Uterus (tissue), 4 donors: ENCODE measurements around the gene ZNF236. TPM values are rescaled to one million over a fixed set of nuclear protein-coding genes. Genes with fewer than 3 reads are reported as not detected.

Experiments used
- DNase-seq, 2 donors: peaks; one replicate each; pipeline ENCODE4 v3.0.0-alpha.2; 2019 to 2020
- H3K27ac ChIP-seq, 2 donors: fragments of 200-600 bp; sonication (generic); 1 replicate in 1 of 2; 2 replicates in 1 of 2; pipeline ENCODE4 v1.5.1; 2016 to 2018
- H3K27me3 ChIP-seq, 2 donors: fragments of 200-600 bp; sonication (generic); one replicate each; pipeline ENCODE4 v1.5.1; 2018 to 2019; ENCODE audit warnings: control low read depth in 1 of 2
- H3K36me3 ChIP-seq, 2 donors: fragments of 200-600 bp; sonication (generic); one replicate each; pipeline ENCODE4 v1.5.1; 2019; ENCODE audit warnings: control low read depth in 1 of 2
- H3K4me1 ChIP-seq, 2 donors: fragments of 200-600 bp; sonication (generic); one replicate each; pipeline ENCODE4 v1.5.1; 2018 to 2019; ENCODE audit warnings: control low read depth in 1 of 2
- H3K4me3 ChIP-seq, 2 donors: fragments of 200-600 bp; sonication (generic); 1 replicate in 1 of 2; 2 replicates in 1 of 2; pipeline ENCODE4 v1.5.1; 2018 to 2019; ENCODE audit warnings: mild to moderate bottlenecking in 1 of 2
- H3K9me3 ChIP-seq, 2 donors: fragments of 200-600 bp; sonication (generic); one replicate each; pipeline ENCODE4 v1.5.1; 2019; ENCODE audit warnings: control low read depth in 1 of 2
- CTCF ChIP-seq, 4 experiments: fragments of 200-600 bp in 2 of 4; fragments of 450-650 bp in 2 of 4; sonication (generic) in 2 of 4; IDR thresholded peaks; one replicate each; pipeline ENCODE4 v1.5.1; 2016 to 2019; ENCODE audit warnings: antibody characterized with exemption in 4 of 4, mild to moderate bottlenecking in 2 of 4, moderate library complexity in 1 of 4
- POLR2A ChIP-seq, 2 donors: fragments of 450-650 bp; IDR thresholded peaks; one replicate each; pipeline ENCODE4 v1.6.1; 2016; ENCODE audit warnings: antibody characterized with exemption in 2 of 2, mild to moderate bottlenecking in 1 of 2, moderate library complexity in 1 of 2
- intact Hi-C: fragments of 100-400 bp; cut with DNase I; formaldehyde crosslinking; loops from one replicate; pipeline ENCODE4 v1.15.1; 2023; ENCODE audit warnings: low total_unique reads
- total RNA-seq, 4 donors: library from RNA; depleted of rRNA in 3 of 4; stranded (reverse); fragments of >200 nt in 3 of 4; gene quantifications; one replicate each; pipeline versions ENCODE4 v1.1.0 to v1.2.4, GENCODE V29; 2014 to 2023
- donor health status: DM: yes; HTN: yes; CAD: no.

ZNF236 gene
- total RNA-seq, 4 donors from 2014 or later, result 16.7 to 40.7 (median 22.9) TPM

DNA sequence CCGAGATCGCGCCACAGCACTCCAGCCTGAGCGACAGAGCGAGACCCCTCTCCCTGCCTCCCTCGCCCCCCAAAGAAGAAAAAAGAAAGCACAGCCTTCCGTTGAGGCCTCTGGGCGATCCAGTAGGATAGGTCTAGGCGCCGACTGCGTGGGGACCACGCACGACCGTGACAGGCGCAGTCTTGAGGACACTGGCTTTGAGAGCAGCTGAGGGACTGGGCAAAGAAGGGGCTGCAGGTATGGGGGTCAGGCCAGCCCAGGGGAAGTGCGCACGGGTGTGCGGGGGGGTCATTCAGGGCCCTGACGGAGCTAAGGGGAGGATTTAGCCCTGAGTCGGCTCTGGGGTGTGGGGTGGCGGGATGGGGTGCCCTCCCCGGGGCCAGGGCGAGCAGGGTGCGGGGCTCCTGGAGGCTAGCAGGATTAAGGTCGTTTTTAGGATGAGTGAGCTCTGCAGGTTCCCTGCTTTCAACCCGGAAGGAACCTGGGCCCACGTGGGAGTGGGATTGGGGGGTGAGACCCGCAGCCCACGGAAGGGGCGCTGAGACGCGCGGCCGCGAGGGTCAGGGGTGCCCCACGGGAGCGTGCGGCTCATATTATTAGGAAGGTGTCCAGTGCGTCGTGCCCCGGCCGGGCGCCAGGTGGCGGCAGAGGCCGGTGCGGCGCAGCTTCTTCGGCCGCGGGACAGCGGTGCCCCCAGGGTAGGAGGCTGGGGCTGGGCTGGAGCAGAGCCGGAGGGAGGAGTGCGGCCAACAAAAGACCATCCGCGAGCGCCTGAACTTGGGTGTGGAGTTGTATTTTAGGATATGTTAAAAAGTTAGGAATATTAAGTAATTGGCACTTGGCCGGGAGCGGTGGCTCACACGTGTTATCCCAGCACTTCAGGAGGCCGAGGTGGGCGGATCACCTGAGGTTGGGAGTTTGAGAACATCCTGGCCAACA is 20.5 kb upstream of the ZNF236 start:
- TF ChIP-seq CTCF (IDR thresholded peaks at IDR 0.05) (peak; percentile 81 to 97 (median 86)), POLR2A (IDR thresholded peaks at IDR 0.05) (no peak)
- Histone ChIP-seq H3K36me3 (no peaks in the 10 kb centered on the region), H3K9me3 (no peaks in the 10 kb centered on the region), H3K4me3 (peak overlapping the region; percentile 17 to 26), H3K4me1 (no peaks in the 10 kb centered on the region), H3K27me3 (no peaks in the 10 kb centered on the region), H3K27ac (no peak overlapping the region)
- peak; percentile 48 to 67 for DNase-seq
- intact Hi-C loops, result loop anchor here (10.0 kb wide), 1 partner anchor 183 kb away; no protein-coding TSS in a partner anchor

- H3K36me3 ChIP-seq, result no peaks in the 10 kb centered on the region
- H3K27me3 ChIP-seq, result no peaks in the 10 kb centered on the region
- no peak for TF ChIP-seq POLR2A (IDR thresholded peaks at IDR 0.05)
- no peak for TF ChIP-seq CTCF (IDR thresholded peaks at IDR 0.05)
- intact Hi-C loops, result loop anchor here (10.0 kb wide), 1 partner anchor 181 kb away; no protein-coding TSS in a partner anchor
- H3K4me1 ChIP-seq, result no peaks in the 10 kb centered on the region
- H3K27ac ChIP-seq, result no peak overlapping the region
- no peak overlapping the region for H3K4me3 ChIP-seq
- DNase-seq, result no peak
- no peaks in the 10 kb centered on the region for H3K9me3 ChIP-seq
Measured at GRCh38 chr18:76803413-76803812, 18.9 kb upstream of the ZNF236 start.

- no peak overlapping the region for H3K4me3 ChIP-seq
- peak; percentile 59 to 61 for DNase-seq
- H3K36me3 ChIP-seq, result no peaks in the 10 kb centered on the region
- no peaks in the 10 kb centered on the region for H3K4me1 ChIP-seq
- H3K27me3 ChIP-seq, result no peaks in the 10 kb centered on the region
- intact Hi-C loops, result loop anchor here (10.0 kb wide), 1 partner anchor 181 kb away; no protein-coding TSS in a partner anchor
- no peaks in the 10 kb centered on the region for H3K9me3 ChIP-seq
- H3K27ac ChIP-seq, result no peak overlapping the region
- TF ChIP-seq CTCF (IDR thresholded peaks at IDR 0.05), result peak; percentile 61 to 81 (median 66)
- no peak for TF ChIP-seq POLR2A (IDR thresholded peaks at IDR 0.05)
Measured at GRCh38 chr18:76803814-76804213, 18.5 kb upstream of the ZNF236 start.

DNA sequence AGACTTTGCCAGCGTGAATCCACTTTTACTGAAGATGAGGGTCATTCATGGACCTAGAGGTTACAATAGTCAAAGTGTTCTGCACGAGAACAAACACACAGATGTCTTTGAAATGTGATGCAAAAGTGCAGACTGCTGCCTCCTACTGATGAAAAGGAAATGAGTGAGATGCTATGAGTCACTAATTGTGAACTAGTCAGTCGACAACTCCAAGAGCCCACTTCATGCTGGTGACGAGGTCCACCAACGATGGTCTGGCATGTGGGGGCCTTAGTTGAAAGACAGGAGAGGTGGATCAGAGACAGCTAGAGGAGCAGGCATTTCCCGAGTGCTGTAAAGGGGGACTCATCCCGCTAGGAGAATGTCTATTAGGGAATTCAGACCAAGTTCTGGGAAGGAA is 17.1 kb upstream of the ZNF236 start:
- intact Hi-C loops, result loop anchor here (10.0 kb wide), 1 partner anchor 180 kb away; no protein-coding TSS in a partner anchor
- TF ChIP-seq POLR2A (IDR thresholded peaks at IDR 0.05) (no peak), CTCF (IDR thresholded peaks at IDR 0.05) (no peak)
- H3K9me3 ChIP-seq, result no peaks in the 10 kb centered on the region
- H3K4me1 ChIP-seq, result no peaks in the 10 kb centered on the region
- no peaks in the 10 kb centered on the region for H3K36me3 ChIP-seq
- DNase-seq, result no peak
- H3K4me3 ChIP-seq, result no peak overlapping the region
- no peaks in the 10 kb centered on the region for H3K27me3 ChIP-seq
- no peak overlapping the region for H3K27ac ChIP-seq

GRCh38 chr18:76806301-76806700 is 16.1 kb upstream of the ZNF236 start:
- intact Hi-C loops, result loop anchor here (10.0 kb wide), 1 partner anchor 178 kb away; no protein-coding TSS in a partner anchor
- H3K9me3 ChIP-seq, result no peaks in the 10 kb centered on the region
- TF ChIP-seq POLR2A (IDR thresholded peaks at IDR 0.05) (no peak), CTCF (IDR thresholded peaks at IDR 0.05) (no peak)

More at GRCh38 chr18:76806301-76806700, 16.1 kb upstream of the ZNF236 start:
- H3K4me3 ChIP-seq, result no peak overlapping the region
- no peak overlapping the region for H3K27ac ChIP-seq
- H3K27me3 ChIP-seq, result no peaks in the 10 kb centered on the region
- no peaks in the 10 kb centered on the region for H3K4me1 ChIP-seq
- no peaks in the 10 kb centered on the region for H3K36me3 ChIP-seq
- no peak for DNase-seq
